GM19452 (cell line): ENCODE results near the gene EPB41L1.

Experiments used
- ATAC-seq: cut with Tn5 transposase; IDR thresholded peaks from one replicate; pipeline ENCODE4 v1.9.1; 2021; ENCODE audit not compliant: unreplicated experiment

Gene EPB41L1

DNA sequence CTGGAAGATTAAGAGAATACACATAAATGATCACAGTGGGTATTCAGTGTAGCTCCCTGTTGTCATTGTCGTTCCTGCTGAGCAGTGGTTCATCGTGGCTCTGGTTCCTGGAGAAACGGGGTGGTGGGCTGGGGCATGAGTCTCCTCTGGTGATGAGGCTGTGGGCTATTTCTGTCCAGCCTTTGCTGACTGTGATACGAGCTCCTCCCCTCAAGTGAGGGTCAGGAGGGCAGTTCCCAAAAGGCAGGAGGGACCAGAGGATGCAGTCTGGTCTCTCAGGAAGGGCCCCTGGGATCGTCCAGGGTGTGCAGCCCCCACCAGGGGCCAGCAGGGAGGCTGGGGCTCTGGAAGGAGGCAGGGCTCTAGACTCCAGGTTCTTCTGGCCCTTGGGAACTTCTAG is 120.5 kb downstream of the EPB41L1 start:
- ATAC-seq, result no peak

DNA sequence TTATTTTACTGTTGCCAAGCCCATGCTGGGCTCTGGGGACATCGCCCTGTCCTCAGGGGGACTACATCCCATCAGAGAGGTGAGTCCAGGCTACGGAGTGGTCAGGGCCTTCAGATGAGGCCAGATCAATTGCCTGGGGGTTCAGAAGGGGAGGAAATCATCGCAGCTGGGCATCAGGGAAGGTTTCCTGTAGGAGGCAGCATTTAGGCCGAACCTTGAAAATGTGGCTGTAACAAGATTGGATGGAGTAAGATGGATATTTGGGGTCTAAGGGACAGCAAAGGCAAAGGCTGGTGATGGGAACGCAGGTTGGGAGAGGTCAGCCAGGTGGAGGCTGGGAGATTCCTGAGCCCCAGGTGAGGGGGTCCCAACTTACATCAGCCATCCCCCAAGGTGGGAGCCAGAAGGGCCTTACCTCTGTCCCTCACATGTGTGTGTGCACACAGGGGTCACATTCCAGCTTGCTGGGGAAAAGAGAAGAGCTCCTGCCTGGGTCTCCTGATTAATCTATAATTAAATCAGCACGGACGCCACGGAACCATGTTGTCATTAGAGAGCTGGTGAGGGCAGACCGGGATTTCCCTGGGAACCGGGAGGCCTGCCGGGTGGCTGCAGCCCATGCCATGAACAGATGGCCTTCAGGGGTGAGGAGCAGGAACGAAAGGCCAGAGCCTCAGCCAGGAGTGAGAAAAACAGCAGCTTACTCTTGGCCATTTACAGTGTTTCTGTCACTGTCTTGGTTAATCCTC is 121.1 kb downstream of the EPB41L1 start:
- ATAC-seq, result no peak

DNA sequence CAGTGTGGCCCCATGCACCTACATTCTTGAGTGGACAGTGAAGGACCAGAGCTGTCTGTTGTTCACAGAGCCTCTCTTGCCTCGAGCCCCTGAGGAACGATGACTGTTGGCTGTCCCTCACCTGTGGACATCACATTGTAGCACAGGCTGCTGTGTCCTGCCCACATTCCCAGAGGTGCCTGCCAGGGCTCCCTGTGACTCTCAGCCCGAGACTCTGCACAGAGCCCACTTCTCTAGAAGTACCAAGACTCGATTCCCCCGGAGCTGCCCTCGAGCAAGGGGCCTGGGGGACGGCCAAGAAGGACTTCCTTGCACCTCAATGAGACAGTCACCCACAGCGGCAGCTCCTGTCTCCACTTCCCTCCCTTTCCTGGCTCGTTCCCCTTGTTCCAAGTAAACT is 123.0 kb downstream of the EPB41L1 start:
- ATAC-seq, result no peak

DNA sequence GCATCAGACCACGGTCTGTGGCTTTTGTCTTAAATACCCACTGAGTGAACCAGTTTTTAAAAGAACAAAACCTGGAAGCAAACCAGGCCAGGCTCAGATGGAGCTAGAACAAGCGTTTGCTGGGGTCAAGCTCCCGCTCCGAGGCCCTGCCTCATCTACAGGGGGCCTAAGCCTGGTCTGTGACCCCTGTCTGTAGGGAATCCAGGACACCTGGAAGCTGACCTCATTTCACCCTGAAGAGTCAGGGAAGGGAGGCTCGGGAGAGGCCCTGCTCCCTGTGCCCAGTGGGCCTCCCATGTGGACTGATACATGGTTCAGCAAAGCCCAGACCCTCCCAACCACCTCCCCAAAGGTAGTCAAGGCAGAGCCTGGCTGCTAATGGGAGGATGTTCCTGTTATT is 124.8 kb downstream of the EPB41L1 start:
- no peak for ATAC-seq

DNA sequence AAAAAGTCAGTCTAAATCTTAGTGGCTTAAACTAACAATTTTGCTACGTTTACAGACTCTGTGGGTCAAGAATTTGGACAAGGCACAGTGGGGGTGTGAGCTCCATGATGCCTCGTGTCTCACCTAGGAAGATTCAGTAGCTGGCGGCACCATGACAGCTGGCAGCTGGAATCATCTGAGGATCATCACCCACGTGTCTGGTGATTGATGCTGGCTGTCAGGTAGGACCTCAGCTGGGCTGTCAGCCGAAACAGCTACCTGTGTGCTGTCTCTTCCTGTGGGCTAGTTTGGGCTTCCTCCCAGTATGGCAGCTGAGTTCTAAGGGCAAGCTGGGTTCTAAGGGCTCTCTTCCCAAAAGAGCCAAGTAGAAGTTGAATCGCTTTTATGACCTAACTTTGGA is 125.2 kb downstream of the EPB41L1 start:
- ATAC-seq, result no peak

DNA sequence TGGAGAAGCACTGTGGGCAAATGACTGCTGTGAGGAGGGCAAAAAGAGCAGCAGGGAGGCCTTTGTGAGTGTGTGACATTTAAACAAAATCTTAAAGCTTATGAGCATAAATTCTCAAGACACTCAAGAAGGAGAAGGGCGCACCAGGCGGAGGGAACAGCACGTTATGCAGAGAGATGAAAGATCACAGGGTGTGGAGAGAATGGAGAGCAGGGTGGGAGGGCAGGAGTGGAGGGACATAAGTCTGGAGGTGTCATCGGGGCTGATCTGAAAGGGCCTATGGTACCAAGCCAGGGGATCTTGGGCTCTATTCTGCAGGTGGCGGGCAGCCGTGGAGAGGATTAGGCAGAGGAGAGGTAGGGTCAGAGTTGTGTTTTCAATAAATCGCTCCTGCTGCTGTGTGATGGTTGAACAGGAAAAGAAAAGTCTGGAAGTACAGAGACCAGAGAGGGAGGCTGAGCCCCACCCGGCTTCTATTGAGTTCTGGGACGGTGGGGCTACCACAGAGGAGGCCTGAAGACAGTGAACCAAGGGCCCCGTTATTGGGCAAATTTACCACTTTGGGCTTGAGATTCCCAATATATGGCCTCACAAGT is 127.3 kb downstream of the EPB41L1 start:
- ATAC-seq, result no peak
